RWPE2 (cell line): ENCODE results near the gene STX7.
"Not testable (repeated sequence)": the region's sequence is repeated elsewhere in the genome, so short reads cannot be mapped to it uniquely, and the experiment has no call there.

Experiments
- ATAC-seq: fragments of 200-7000 bp; cut with Tn5 transposase; 3 replicates; pipeline ENCODE4 v1.9.1; 2021; ENCODE audit warnings: low read depth
- DNase-seq: peaks from one replicate; pipeline ENCODE4 v3.0.0-alpha.2; 2020; ENCODE audit warnings: low spot score
- H3K27ac ChIP-seq: fragments of 450-650 bp; 2 replicates; pipeline ENCODE4 v1.5.1; 2017; ENCODE audit warnings: mild to moderate bottlenecking; ENCODE audit not compliant: poor library complexity, severe bottlenecking
- H3K27me3 ChIP-seq: fragments of 250-450 bp; sonication (Bioruptor Pico); 2 replicates; pipeline ENCODE4 v1.5.1; 2021; ENCODE audit warnings: mild to moderate bottlenecking, moderate library complexity; ENCODE audit not compliant: insufficient read depth, poor library complexity, severe bottlenecking
- H3K36me3 ChIP-seq: fragments of 250-450 bp; sonication (Bioruptor Pico); 2 replicates; pipeline ENCODE4 v1.5.1; 2020; ENCODE audit warnings: low read depth, mild to moderate bottlenecking, moderate library complexity
- H3K4me1 ChIP-seq: fragments of 250-450 bp; sonication (Bioruptor Pico); 2 replicates; pipeline ENCODE4 v1.5.1; 2021; ENCODE audit warnings: mild to moderate bottlenecking, moderate library complexity; ENCODE audit not compliant: insufficient read depth, poor library complexity, severe bottlenecking
- H3K4me3 ChIP-seq: fragments of 250-450 bp; sonication (Bioruptor Pico); 2 replicates; pipeline ENCODE4 v1.5.1; 2021; ENCODE audit warnings: mild to moderate bottlenecking, moderate library complexity; ENCODE audit not compliant: severe bottlenecking
- H3K9me3 ChIP-seq: fragments of 250-450 bp; sonication (Bioruptor Pico); 2 replicates; pipeline ENCODE4 v1.5.1; 2021; ENCODE audit warnings: mild to moderate bottlenecking, moderate library complexity; ENCODE audit not compliant: severe bottlenecking
- CTCF ChIP-seq: fragments of 450-650 bp; IDR thresholded peaks from one replicate; pipeline ENCODE4 v1.5.1; 2017; ENCODE audit warnings: mild to moderate bottlenecking, moderate library complexity; ENCODE audit not compliant: poor library complexity, severe bottlenecking

STX7 gene

GRCh38 chr6:132512638-132513632, at the start of gene STX7:
STX7 (minus strand) TSS chr6:132513116; CDS start chr6:132503530, 9,586 bp downstream.
- peak within 1 kb of the TSS; percentile 78 for H3K4me3 ChIP-seq
- no peaks in the 10 kb centered on the region for H3K27me3 ChIP-seq
- DNase-seq, result peak; percentile 85
- peak; percentile 91 for ATAC-seq
- peaks cover 16% of the 10 kb centered on the region for H3K4me1 ChIP-seq
- peak within 1 kb of the TSS; percentile 27 for H3K27ac ChIP-seq
- no peaks in the 10 kb centered on the region for H3K36me3 ChIP-seq
- no peak for TF ChIP-seq CTCF
- peaks cover 4% of the 10 kb centered on the region for H3K9me3 ChIP-seq

GRCh38 chr6:132560087-132560486, 47.2 kb upstream of the STX7 start:
- not testable (repeated sequence) for H3K36me3 ChIP-seq, H3K27me3 ChIP-seq, H3K4me1 ChIP-seq, H3K9me3 ChIP-seq, H3K4me3 ChIP-seq, H3K27ac ChIP-seq, ATAC-seq, DNase-seq

- Histone ChIP-seq H3K27ac (no peak within 1 kb of the TSS), H3K4me3 (no peak within 1 kb of the TSS), H3K27me3 (no peaks in the 10 kb centered on the region), H3K9me3 (no peaks in the 10 kb centered on the region), H3K36me3 (no peaks in the 10 kb centered on the region), H3K4me1 (no peaks in the 10 kb centered on the region)
- ATAC-seq (no peak), DNase-seq (no peak)
- no peak for TF ChIP-seq CTCF
These were observed 39.5 kb upstream of the STX7 start, which contains the start of gene TAAR8 for GRCh38 chr6:132552372-132552771. TAAR8 (plus strand) TSS chr6:132552672; CDS start chr6:132552693, 21 bp downstream.

- H3K9me3 ChIP-seq, result no peaks in the 10 kb centered on the region
- no peak for DNase-seq
- H3K27ac ChIP-seq, result no peak overlapping the region
- H3K27me3 ChIP-seq, result no peaks in the 10 kb centered on the region
- H3K4me1 ChIP-seq, result no peaks in the 10 kb centered on the region
- no peak overlapping the region for H3K4me3 ChIP-seq
- no peak for TF ChIP-seq CTCF
- no peak; the same call in 2 of the 3 replicates for ATAC-seq
- H3K36me3 ChIP-seq, result no peaks in the 10 kb centered on the region
These were observed 38.3 kb upstream of the STX7 start for GRCh38 chr6:132551214-132551613.

GRCh38 chr6:132548746-132549463, 36.0 kb upstream of the STX7 start:
- Histone ChIP-seq H3K4me3 (no peak overlapping the region), H3K27ac (no peak overlapping the region), H3K36me3 (no peaks in the 10 kb centered on the region), H3K27me3 (no peaks in the 10 kb centered on the region), H3K9me3 (no peaks in the 10 kb centered on the region), H3K4me1 (no peaks in the 10 kb centered on the region)
- ATAC-seq, result no peak
- no peak for DNase-seq
- no peak for TF ChIP-seq CTCF
